GM19463 (cell line): ENCODE results near the gene RP9.
"Not testable (repeated sequence)": the region's sequence is repeated elsewhere in the genome, so short reads cannot be mapped to it uniquely, and the experiment has no call there.

Source experiments
- ATAC-seq: cut with Tn5 transposase; IDR thresholded peaks from one replicate; pipeline ENCODE4 v1.9.1; 2021; ENCODE audit warnings: mild to moderate bottlenecking, moderate library complexity; ENCODE audit not compliant: unreplicated experiment

RP9 gene

DNA sequence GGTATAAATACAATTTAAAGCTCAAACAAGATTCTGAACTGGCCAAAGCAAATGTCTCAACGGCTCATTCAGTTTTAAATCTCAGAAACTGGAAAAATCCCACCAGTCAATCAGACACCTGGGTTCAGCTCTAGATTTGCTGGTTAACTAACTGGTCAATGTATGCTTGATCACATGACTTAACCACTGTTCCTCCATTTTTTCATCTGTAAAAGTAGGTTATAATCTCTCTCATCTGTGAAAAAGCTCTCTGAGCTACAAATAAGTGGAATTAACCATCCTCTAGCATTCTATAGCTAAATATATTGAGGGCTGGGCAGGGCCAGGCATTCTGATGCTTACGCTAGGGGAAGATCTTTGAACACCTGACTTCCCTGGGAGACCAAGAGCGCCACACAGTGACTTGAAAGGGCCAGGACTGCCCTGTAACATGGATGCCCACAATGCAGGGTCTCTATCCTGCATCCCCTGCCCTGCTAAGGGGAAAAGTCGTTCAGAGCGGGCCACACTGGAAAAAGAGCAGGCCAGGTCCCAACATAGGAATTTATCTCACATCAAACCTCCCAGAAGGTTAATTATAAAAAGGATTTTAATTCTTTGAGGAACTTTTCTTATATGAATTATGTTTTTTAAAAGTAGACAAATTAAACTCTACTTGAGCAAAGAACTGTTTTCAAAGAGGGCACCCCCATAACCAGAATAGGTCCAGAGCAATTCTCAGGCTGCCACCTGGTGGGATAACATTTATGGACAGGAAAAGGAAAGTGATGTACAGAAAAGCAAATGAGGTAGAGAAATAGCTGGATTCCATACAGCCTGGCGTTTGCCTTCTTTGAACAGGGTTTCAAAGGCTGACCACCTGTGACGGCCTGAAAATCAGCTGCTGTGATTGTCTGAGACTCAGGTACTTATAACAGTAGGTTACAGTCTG, 1.8 kb downstream of the RP9 start:
- ATAC-seq = peak; percentile 31

DNA sequence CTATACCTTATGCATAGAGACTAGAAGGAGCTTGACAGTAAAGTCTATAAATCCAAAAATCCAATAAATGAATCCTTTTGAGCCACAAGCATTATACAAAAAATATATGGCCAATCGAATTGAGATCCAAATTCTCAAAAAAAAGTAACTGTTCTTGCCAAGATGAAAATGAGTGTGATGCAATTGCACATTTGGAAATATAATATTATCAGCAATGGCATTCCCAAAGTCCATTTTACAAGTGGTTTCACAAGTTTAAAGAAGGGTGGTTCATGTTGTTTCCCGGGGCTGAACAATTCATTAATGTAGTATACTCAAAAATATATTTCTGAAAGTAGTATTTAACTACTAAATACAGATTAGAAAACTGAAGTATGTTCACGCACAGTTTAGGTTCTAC, 7.3 kb downstream of the RP9 start:
- no peak for ATAC-seq

DNA sequence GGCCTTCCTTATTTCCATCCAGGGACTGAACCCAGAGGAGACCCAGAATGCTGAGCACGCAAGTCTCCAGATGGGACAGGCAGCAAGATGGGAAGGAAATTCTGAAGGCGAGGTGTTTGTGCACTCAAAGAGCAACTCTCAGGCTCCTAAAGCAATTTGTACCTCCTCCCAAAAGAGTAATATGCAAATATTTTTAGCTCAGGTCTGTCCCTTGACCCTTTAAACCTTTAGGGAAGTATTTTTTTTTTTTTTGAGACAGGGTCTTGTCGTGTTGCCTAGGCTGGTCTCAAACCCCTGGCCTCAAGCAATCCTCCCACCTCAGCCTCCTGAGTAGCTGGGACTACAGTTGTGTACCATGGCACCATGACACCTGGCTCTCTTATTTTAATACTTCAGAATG, 8.4 kb downstream of the RP9 start:
- no peak for ATAC-seq

DNA sequence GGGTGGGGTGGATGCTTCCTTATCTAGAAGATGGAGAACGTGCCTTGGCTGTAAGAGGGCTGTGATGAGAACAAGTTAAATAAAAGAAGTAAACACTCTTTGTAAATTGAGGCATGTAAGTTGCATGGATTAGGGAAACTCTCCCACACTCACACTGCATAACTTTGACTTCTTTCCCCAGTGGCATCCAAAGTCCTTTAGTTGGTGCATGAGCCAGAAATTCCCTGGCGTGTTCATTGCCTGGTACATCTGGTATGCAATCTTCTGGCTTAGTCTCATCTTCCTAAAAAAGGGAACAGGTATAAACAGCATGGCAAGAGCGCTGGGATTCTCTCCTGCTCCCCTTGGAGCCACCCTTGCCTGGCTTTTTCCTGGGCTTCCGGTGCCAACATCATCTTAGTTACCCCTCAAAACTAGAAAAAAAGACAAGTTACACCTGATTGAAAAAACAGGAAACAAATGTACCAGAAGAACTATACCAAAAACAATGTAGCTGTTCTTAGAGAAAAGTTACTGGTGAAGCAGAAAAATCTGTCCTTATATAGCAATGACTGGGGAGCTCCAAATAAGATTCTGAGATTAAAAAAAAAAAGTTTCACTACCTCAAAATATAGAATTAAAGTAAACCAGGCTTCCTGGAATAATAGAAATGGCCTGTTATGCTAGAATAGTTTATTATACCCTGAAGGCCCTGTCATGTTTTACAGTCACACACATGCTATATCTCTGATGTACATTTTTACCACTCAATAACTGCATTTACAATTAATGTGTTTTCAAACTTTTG, 9.9 kb downstream of the RP9 start:
- ATAC-seq = no peak

DNA sequence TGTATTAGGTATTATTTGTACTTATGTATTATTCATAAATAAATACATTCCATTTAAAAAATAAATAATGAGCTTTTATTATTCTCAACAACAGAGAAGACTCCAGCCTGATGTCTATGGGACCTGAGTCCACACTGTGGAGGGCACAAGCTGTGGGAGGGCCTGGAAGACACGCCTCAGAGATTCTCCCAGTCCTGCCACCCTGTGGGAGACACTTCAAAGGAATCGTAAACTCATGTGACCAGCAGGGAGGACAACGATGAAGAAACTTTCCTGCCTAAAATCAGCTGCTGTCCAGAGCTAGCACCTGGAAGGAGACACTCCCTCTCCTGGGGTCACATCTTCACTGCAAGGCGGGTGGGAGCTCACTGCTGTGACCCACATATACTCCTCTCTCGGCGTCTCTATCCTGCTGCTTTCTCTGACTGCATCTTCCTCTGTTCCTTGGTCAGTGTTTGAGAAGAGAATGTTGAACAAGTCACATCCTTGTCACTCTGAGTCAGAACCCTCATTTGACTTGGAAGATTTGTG, 14.4 kb downstream of the RP9 start:
- not testable (repeated sequence) for ATAC-seq

DNA sequence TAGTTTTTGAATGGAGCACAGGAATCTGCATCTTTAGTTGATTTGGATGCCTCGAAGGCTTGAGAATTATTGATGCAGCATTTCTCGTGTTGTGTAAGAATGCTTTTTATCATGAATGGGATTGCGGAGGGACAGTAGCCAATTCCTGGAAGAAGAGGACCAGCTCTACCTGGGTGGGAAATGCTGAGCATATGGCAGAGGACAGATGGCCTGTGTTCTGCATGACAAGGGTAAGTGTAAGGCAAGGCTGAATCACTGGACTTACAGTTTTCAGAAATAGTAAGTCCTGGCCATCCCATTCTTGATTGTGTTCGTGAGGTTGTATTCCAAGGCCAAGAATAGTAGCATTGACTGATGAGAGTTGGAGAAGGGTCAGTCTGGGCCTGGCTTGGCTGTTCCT, 15.9 kb downstream of the RP9 start:
- no peak for ATAC-seq

DNA sequence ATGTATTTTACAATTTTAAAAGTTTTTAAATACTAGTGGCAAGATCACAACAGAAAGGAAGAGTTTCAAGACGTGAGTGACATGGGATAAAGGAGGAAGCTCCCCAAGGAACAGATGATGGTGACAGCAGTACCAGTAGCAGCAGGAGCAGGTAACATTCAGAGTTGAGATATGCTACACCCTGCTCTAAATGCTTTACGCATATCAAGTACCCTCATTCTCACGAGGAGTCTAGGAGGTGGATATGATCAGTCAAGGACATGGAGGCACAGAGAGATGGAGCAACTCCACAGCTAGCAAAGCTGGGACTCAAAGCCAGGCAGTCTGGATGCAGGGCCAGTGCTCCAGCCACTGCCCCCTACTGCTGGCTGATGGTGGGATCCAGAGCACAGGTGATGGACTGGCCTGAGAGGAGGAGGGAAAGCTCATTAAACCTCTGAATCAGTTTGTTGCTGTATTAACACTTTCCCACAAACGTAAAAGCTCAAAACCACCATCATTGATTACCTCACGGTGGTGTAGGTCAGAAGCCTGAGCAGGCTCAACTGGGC, 17.5 kb downstream of the RP9 start:
- no peak for ATAC-seq

DNA sequence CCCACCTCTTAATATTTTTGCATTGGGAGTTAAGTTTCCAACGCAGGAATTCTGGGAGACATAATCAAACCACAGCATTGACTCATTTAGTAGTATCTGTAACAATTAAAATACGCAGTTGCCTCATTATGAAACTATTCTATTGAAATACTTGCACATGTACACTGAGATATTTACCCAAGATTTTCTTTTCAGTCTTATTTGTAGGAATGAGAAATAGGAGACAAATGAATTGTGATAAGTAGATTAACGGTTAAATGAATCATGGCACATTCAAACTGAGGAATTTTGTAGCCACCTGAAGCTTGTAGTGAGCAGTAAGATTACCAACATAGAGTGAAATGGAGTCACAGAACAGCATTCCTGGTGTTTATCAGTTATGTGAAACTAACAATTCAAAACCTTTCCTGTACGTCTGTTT, 18.1 kb downstream of the RP9 start:
- no peak for ATAC-seq

DNA sequence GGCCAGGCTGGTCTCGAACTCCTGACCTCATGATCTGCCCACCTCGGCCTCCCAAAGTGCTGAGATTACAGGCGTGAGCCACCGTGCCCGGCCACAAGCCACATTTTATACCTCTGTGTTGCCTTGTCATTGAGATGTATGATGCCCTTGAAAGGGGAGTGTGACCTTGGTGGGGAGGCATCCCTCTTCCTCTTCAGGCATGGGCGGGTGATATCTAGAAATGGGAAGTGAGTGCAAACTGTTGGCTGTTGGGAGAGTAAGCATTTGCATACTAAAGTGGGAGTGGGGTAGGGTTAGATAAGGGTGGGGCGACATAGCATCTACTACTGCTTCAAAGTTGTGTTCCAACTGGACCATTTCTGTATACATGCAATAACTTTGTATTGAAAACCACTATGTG, 20.1 kb downstream of the RP9 start:
- ATAC-seq = no peak

DNA sequence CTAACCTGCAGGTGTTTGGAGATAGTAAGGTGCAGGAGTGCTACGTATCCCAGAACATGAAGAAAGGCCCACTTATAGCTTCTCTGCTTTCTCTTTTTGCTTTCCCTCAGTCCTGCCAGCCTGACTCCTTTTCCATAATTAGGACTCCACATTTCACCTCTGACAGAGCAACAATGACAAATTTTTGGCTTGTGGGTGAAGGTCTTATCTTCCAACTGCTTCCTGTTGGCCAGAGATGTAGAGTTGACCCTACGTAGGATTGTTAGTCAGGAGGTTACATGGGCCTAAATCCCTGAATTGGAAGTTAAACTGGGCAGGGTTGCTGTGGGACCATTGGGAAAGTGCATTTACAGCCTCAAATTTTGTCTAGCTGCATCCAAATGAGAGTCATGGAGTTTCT, 21.3 kb downstream of the RP9 start:
- ATAC-seq = no peak

DNA sequence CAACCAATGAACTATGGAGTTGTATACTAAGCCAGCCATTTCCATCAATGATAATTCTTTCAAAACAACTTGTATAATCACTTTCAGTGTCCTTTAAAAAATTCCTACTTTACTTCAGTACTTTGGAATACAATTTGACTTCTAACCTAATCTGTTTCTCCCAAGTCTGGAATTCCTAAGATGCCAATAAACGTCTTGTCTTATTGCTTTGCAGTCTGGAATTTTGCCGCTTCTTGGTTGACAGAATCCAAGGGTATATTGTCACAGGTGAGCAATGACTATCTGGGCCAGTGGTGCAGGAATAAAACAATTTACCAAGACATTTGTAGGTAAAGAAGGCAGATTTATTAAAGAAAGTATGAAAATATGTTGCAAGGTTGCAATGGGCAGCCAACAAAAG, 21.8 kb downstream of the RP9 start:
- ATAC-seq = no peak

DNA sequence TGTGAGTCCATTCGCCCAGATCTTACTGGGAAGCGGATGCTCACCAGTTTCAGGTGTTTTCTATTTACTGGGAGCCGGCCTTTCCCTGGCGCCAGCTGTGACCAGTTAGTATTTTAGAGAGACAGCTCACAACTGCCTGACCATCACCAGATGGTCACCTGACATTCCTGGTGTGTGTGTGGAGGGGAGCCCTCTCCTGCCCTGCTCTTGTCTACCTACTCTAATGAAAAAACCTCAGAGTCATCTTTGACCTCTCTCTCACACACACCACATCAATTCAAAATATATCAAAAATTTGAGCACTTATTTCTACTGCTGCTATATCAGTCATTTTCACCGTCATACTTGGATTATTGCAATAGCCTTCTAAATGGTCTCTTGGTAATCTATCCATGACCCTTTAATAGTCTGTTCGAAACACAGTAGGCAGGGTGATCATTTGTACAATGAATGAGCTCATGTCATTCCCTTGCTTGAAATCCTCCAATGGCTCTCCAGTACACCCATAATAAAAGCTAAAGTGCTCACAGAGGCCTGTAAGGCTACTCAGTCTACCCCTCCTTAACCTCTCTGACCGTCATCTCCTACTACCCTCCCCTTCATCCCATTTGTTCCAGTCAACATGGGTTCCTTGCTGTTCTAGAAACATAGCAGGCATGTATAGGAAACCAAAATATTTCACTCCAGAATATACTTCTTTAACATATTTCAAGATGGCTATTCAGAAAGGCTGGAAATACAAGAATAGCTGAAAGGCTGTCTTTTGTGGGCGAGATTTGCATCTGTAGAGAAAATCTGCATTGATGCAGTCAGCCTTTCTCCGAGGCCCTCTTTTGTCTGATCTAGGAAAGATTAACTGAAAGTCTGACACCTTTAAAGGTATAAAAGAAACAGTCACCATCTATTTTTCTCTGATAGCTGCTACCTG, 29.2 kb downstream of the RP9 start:
- ATAC-seq = no peak

DNA sequence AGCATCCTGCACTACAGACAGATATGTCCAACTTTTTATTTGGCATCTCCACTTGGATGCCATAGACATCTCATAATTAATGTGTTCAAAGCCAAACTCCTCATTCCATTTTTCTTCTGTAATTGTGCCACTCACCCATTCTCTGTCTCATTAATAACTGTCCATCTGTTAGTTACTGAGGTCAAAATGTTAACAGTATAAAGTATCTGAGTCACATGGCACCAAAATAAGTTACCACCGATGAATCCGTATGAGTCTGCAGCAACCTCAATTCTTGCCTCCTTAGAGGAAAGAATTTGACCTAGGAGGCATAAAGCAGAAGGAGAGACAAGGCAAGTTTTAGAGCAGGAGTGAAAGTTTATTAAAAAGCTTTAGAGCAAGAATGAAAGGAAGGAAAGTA, 30.1 kb downstream of the RP9 start:
- ATAC-seq = no peak

DNA sequence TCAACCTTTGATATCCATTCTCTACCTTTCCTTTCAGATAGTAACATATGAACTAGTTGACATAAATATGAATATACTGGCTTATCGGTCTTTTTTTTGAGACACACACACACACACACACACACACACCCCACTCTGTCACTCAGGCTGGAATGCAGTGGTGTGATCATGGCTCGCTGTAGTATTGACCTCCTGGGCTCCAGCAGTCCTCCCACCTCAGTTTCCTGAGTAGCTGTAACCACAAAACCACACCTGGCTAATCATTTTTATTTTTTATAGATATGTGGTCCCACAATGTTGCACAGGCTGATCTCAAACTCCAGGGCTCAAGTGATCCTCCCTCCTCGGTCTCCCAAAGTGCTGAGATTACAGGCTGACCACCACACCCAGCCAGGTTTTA, 32.5 kb downstream of the RP9 start:
- peak; percentile 53 for ATAC-seq

DNA sequence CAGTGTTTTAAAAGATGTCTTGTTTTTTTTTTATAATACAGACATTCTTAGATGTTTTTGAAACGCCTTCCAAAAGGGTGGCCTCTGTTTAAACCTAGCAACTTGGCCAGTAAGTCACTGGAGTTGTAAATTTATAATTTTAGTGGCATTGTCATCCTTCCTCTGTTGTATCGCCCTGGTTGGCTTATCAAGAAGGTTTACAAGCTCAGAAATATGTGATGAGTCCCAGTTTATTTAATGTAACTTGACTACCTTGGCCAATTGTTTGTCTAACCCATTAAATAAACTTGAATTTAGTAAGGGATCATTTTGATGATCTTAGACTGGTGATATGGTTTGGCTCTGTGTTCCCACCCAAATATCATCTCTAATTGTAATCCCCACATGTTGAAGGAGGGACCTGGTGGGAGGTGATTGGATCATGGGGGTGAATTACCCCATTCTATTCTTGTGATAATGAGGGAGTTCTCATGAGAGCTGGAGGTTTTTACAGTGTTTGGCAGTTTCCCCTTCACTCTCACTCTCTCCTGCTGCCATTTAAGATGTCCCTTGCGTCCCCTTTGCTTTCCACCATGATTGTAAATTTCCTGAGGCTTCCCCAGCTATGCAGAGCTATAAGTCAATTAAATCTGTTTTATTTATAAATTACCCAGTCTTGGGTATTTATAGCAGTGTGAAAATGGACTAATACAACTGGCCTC, 33.2 kb downstream of the RP9 start:
- ATAC-seq = no peak

DNA sequence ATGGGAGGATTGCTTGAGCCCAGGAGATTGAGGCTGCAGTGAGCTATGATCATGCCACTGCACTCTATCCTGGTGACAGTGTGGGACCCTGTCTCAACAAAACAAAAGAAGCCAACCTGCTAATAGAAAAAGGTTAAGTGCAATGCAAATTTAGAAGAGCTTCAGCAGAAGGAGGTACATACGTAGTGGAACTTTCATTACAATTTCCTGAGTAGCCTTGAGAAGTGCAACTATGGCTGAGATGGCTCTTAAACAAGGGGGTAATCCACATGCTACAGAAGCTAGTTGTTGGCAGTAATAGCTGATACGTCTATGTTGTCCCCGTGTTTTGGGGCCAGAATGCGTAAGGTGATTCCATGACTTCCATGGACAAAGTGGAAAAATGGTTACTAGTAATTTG, 36.0 kb downstream of the RP9 start:
- ATAC-seq = no peak

DNA sequence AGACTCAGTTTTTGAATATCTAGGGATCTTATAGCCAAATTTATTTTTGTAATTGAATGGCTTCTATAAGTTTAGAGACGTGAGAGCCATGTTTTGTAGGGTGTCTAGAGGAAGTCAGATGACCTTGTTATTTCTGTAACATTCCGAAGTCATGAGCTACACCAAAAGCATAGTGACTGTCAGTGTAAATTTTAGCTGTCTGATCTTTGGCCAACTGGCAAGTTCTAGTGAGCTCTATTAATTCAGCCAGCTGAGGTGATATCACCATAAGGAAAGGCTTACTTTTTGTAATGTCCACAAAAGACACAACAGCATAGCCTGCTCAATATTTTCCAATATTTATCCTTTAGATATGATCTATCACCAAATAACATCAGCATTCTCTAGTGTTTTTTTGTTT, 36.7 kb downstream of the RP9 start:
- ATAC-seq = no peak

DNA sequence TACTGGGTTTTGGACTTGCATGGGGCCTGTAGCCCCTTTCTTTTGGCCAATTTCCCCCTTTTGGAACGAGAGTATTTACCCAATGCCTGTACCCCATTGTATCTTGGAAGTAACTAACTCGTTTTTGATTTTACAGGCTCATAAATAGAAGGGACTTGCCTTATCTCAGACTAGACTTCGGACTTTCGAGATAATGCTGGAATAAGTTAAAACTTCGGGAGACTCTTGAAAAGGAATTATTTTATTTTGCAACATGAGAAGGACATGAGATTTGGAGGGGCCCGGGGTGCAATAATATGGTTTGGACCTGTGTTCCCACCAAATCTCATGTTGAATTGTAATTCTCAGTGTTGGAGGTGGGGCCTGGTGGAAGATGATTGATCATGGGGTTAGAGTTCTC, 38.4 kb downstream of the RP9 start:
- ATAC-seq = no peak

DNA sequence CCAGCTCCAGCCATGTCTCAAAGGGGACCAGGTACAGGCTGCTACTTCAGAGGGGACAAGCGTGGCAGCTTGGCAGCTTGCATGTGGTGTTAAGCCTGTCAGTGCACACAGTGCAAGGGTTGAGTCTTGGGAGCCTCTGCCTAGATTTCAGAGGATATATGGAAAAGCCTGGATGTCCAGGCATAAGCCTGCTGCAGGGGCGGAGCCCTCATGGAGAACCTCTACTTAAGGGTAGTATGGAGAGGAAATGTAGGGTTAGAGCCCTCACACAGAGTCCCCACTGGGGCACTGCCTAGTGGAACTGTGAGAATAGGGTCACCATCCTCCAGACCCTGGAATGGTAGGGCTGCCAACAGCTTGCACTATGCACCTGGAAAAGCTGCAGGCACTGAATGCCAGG, 38.9 kb downstream of the RP9 start:
- ATAC-seq = no peak

DNA sequence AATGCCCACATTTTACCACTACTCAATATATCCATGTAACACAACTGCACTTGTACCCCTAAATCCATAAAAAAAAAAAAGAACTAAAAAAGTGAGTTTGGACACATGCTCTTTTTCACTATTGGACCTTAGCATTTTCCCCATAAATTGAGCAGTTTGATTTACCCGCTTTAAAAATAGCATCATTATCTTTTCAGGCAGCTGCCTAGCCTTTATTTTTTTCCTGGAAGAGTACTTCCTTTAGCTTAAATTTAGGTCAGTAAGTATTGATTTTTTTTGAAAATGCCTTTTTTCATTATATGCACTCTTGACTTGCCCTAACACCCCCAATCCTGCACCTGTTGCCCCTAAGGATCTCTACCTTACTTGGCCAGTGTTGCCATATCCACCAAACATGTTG, 41.3 kb downstream of the RP9 start:
- no peak for ATAC-seq
